ENCODE data around the gene ATP8A2. TPM values are rescaled to one million over a fixed set of nuclear protein-coding genes. Genes with fewer than 3 reads are reported as not detected.

Gene ATP8A2
- total RNA-seq, 1 donor from 2014 or later = 0.16 TPM

DNA sequence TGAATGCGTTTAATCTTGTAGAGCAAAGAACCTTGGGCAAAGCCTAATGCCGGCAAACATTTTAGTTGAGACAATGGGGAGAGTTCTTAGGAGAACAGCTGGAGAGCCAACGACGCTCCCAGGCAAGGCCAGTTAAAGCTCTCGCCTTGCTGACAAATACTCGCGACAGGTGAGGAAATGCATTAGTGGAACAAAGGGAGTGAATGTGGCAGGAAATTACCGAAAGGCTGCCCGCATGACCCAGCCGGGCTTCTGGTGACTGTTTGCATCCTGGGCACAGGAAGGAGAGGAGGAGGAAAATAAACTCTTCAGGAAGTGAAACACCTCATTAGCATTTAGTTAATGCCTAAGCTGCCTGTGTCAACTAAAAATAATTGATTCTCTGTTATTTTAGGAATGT lies 605.4 kb downstream of the ATP8A2 start:
- no peak for DNase-seq (ENCODE audit: low spot score)
- intact Hi-C loops (cut with micrococcal nuclease) = no loop called here
- H3K4me1 Mint-ChIP-seq (ENCODE audit: low read depth) = peaks cover 22% of the 10 kb centered on the region
- no peaks in the 10 kb centered on the region for H3K36me3 Mint-ChIP-seq (ENCODE audit: low read depth)
- no peak overlapping the region for H3K27ac Mint-ChIP-seq
- H3K27me3 Mint-ChIP-seq (ENCODE audit: low read depth) = peaks cover 1% of the 10 kb centered on the region
- no peaks in the 10 kb centered on the region for H3K9me3 Mint-ChIP-seq
- H3K4me3 Mint-ChIP-seq (ENCODE audit: low read depth) = no peak overlapping the region

GRCh38 chr13:25977671-25978070 lies 605.9 kb downstream of the ATP8A2 start:
- Mint-ChIP-seq H3K4me1 (ENCODE audit: low read depth) (peaks cover 17% of the 10 kb centered on the region), H3K27ac (no peak overlapping the region), H3K4me3 (ENCODE audit: low read depth) (no peak overlapping the region), H3K36me3 (ENCODE audit: low read depth) (no peaks in the 10 kb centered on the region), H3K27me3 (ENCODE audit: low read depth) (peaks cover 2% of the 10 kb centered on the region), H3K9me3 (no peaks in the 10 kb centered on the region)
- intact Hi-C loops (cut with micrococcal nuclease) = no loop called here
- DNase-seq (ENCODE audit: low spot score) = no peak

DNA sequence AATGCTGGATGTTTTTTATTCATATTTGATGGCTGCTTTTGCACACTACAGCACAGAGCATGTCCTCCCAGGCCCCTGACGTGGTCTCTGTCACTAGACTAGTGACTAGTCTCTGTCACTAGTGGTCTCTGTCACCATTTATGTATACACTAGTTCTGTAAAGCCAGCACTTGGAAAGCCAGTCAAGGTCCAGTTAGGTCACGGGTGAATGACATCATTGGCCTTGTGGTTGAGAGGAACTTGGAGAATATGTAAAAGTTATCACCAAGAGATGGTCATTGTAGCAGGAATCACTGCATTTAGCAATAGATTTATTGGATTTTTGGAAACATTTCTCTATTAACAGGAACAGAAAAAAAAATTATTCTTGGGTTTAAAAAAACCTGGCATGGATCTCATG lies 607.2 kb downstream of the ATP8A2 start:
- Mint-ChIP-seq H3K4me1 (ENCODE audit: low read depth) (peaks cover 7% of the 10 kb centered on the region), H3K9me3 (no peaks in the 10 kb centered on the region), H3K27ac (no peak overlapping the region), H3K27me3 (ENCODE audit: low read depth) (peaks cover 2% of the 10 kb centered on the region), H3K4me3 (ENCODE audit: low read depth) (no peak overlapping the region), H3K36me3 (ENCODE audit: low read depth) (no peaks in the 10 kb centered on the region)
- intact Hi-C loops (cut with micrococcal nuclease) = no loop called here
- no peak for DNase-seq (ENCODE audit: low spot score)

DNA sequence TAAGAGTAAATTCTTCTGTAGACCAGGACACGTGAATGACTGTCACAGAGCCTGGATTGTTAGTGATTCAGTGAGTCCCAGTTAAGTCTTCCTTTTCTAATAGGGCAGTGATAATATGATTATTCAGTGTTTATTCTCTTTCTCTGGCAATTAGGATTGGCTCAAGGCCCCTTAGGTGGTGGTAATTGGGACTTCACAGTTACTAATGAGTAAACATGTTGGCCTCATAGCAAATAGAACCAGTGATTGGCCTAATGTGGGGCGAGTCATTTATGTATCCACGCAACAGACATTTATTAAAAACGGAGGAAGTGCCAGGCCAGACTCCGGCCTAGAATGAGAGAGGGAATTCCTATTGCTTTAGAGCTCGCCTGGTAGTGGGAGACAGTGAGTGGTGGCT lies 607.6 kb downstream of the ATP8A2 start:
- Mint-ChIP-seq H3K4me1 (ENCODE audit: low read depth) (peaks cover 3% of the 10 kb centered on the region), H3K4me3 (ENCODE audit: low read depth) (no peak overlapping the region), H3K27me3 (ENCODE audit: low read depth) (peaks cover 2% of the 10 kb centered on the region), H3K36me3 (ENCODE audit: low read depth) (no peaks in the 10 kb centered on the region), H3K9me3 (no peaks in the 10 kb centered on the region), H3K27ac (no peak overlapping the region)
- intact Hi-C loops (cut with micrococcal nuclease) = no loop called here
- no peak for DNase-seq (ENCODE audit: low spot score)

DNA sequence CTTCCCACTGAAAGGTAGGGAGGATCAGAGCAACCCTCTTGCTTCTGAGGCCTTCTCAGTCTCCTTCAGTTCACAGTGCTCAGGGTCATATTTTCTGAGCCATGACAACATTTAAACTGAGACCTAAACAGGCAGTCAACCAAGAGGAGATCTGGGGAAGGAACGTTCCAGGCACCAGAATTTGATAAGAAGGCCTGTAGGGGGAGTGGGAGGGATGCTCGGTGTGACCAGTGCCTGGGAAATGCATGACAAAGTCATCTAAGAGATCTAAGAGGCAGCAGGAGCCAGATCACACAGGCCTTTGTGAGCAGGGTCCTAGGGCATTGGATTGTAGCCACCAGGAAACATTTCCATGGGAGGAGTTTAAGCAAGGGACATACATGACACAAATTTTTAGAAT lies 608.5 kb downstream of the ATP8A2 start:
- no peak overlapping the region for H3K4me3 Mint-ChIP-seq (ENCODE audit: low read depth)
- intact Hi-C loops (cut with micrococcal nuclease) = no loop called here
- no peak for DNase-seq (ENCODE audit: low spot score)
- peaks cover 2% of the 10 kb centered on the region for H3K27me3 Mint-ChIP-seq (ENCODE audit: low read depth)
- H3K27ac Mint-ChIP-seq = no peak overlapping the region
- H3K36me3 Mint-ChIP-seq (ENCODE audit: low read depth) = no peaks in the 10 kb centered on the region
- peaks cover 2% of the 10 kb centered on the region for H3K4me1 Mint-ChIP-seq (ENCODE audit: low read depth)
- no peaks in the 10 kb centered on the region for H3K9me3 Mint-ChIP-seq

- H3K4me3 Mint-ChIP-seq (ENCODE audit: low read depth) = no peak overlapping the region
- peaks cover 2% of the 10 kb centered on the region for H3K4me1 Mint-ChIP-seq (ENCODE audit: low read depth)
- no peak overlapping the region for H3K27ac Mint-ChIP-seq
- intact Hi-C loops (cut with micrococcal nuclease) = no loop called here
- no peak for DNase-seq (ENCODE audit: low spot score)
- no peaks in the 10 kb centered on the region for H3K36me3 Mint-ChIP-seq (ENCODE audit: low read depth)
- H3K27me3 Mint-ChIP-seq (ENCODE audit: low read depth) = peaks cover 2% of the 10 kb centered on the region
- no peaks in the 10 kb centered on the region for H3K9me3 Mint-ChIP-seq
These were observed 609.3 kb downstream of the ATP8A2 start for GRCh38 chr13:25981060-25981459.

- Mint-ChIP-seq H3K27ac (no peak overlapping the region), H3K4me1 (ENCODE audit: low read depth) (no peaks in the 10 kb centered on the region), H3K9me3 (no peaks in the 10 kb centered on the region), H3K4me3 (ENCODE audit: low read depth) (no peak overlapping the region), H3K27me3 (ENCODE audit: low read depth) (peaks cover 2% of the 10 kb centered on the region), H3K36me3 (ENCODE audit: low read depth) (no peaks in the 10 kb centered on the region)
- no peak for DNase-seq (ENCODE audit: low spot score)
- intact Hi-C loops (cut with micrococcal nuclease) = no loop called here
These were observed 611.1 kb downstream of the ATP8A2 start for GRCh38 chr13:25982907-25983306.

- H3K27ac Mint-ChIP-seq = no peak overlapping the region
- no peaks in the 10 kb centered on the region for H3K9me3 Mint-ChIP-seq
- no peak for DNase-seq (ENCODE audit: low spot score)
- intact Hi-C loops (cut with micrococcal nuclease) = no loop called here
- H3K27me3 Mint-ChIP-seq (ENCODE audit: low read depth) = peaks cover 2% of the 10 kb centered on the region
- no peaks in the 10 kb centered on the region for H3K4me1 Mint-ChIP-seq (ENCODE audit: low read depth)
- H3K36me3 Mint-ChIP-seq (ENCODE audit: low read depth) = no peaks in the 10 kb centered on the region
- H3K4me3 Mint-ChIP-seq (ENCODE audit: low read depth) = no peak overlapping the region
These were observed 616.2 kb downstream of the ATP8A2 start for GRCh38 chr13:25987987-25988386.

DNA sequence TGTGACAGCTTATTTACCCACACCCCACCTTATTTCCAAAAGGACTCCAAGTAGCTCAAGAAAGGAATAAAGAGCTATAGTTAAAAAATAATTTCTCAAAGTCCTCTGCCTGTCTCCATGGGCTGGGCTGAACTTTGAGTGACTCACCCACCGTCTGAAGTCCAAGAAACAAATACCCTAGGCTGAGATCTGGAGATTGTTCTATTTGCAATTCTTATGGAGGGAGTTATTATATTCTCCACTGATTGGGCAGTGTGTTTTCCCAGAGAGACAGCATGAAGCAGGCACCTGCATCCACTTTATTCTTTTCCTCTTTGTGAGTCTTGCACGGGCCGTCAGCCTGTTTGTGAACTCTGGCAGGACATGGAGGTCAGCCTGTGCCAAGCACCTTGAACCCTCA lies 616.9 kb downstream of the ATP8A2 start:
- Mint-ChIP-seq H3K27ac (no peak overlapping the region), H3K4me1 (ENCODE audit: low read depth) (no peaks in the 10 kb centered on the region), H3K36me3 (ENCODE audit: low read depth) (no peaks in the 10 kb centered on the region), H3K27me3 (ENCODE audit: low read depth) (peaks cover 2% of the 10 kb centered on the region), H3K9me3 (peaks cover 4% of the 10 kb centered on the region), H3K4me3 (ENCODE audit: low read depth) (no peak overlapping the region)
- no peak for DNase-seq (ENCODE audit: low spot score)
- intact Hi-C loops (cut with micrococcal nuclease) = no loop called here

DNA sequence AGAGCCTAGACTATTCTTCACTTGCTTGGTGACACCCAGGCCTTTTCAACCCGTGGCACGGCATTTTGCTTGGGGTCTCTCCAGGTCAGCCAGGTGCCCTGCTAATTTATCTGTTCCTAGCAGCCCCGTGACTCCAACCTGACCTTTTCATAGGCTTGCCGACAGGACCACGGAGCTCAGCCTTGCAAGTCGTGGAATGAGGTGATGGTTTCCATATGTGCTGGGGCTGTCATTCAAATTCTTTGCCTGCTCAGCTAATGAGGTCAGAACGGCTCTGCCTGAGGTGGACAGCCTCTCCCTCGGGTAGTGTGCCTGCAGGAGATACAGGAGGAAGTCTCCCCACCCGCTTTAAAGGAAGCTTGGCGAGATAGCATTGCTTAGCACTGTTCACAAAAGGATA lies 619.0 kb downstream of the ATP8A2 start:
- H3K36me3 Mint-ChIP-seq (ENCODE audit: low read depth) = no peaks in the 10 kb centered on the region
- H3K27ac Mint-ChIP-seq = no peak overlapping the region
- H3K4me1 Mint-ChIP-seq (ENCODE audit: low read depth) = no peaks in the 10 kb centered on the region
- H3K9me3 Mint-ChIP-seq = peaks cover 15% of the 10 kb centered on the region
- H3K4me3 Mint-ChIP-seq (ENCODE audit: low read depth) = no peak overlapping the region
- intact Hi-C loops (cut with micrococcal nuclease) = no loop called here
- peaks cover 13% of the 10 kb centered on the region for H3K27me3 Mint-ChIP-seq (ENCODE audit: low read depth)
- no peak for DNase-seq (ENCODE audit: low spot score)

- Mint-ChIP-seq H3K27ac (no peak overlapping the region), H3K9me3 (peaks cover 15% of the 10 kb centered on the region), H3K36me3 (ENCODE audit: low read depth) (no peaks in the 10 kb centered on the region), H3K4me1 (ENCODE audit: low read depth) (no peaks in the 10 kb centered on the region), H3K4me3 (ENCODE audit: low read depth) (no peak overlapping the region), H3K27me3 (ENCODE audit: low read depth) (peaks cover 13% of the 10 kb centered on the region)
- intact Hi-C loops (cut with micrococcal nuclease) = no loop called here
- DNase-seq (ENCODE audit: low spot score) = no peak
These were observed 620.3 kb downstream of the ATP8A2 start for GRCh38 chr13:25992076-25992475.

GRCh38 chr13:26007261-26008125 lies 635.7 kb downstream of the ATP8A2 start:
- H3K4me1 Mint-ChIP-seq (ENCODE audit: low read depth) = peaks cover 10% of the 10 kb centered on the region
- DNase-seq (ENCODE audit: low spot score) = no peak
- H3K27ac Mint-ChIP-seq = no peak overlapping the region
- intact Hi-C loops (cut with micrococcal nuclease) = loop anchor here (5.0 kb wide), 1 partner anchor 100 kb away; no protein-coding TSS in a partner anchor
- H3K27me3 Mint-ChIP-seq (ENCODE audit: low read depth) = peaks cover 8% of the 10 kb centered on the region
- H3K36me3 Mint-ChIP-seq (ENCODE audit: low read depth) = no peaks in the 10 kb centered on the region
- H3K9me3 Mint-ChIP-seq = peaks cover 12% of the 10 kb centered on the region
- H3K4me3 Mint-ChIP-seq (ENCODE audit: low read depth) = no peak overlapping the region

- Mint-ChIP-seq H3K4me3 (ENCODE audit: low read depth) (no peak overlapping the region), H3K9me3 (no peaks in the 10 kb centered on the region), H3K27ac (no peak overlapping the region), H3K27me3 (ENCODE audit: low read depth) (no peaks in the 10 kb centered on the region), H3K4me1 (ENCODE audit: low read depth) (peaks cover 14% of the 10 kb centered on the region), H3K36me3 (ENCODE audit: low read depth) (no peaks in the 10 kb centered on the region)
- no peak for DNase-seq (ENCODE audit: low spot score)
- intact Hi-C loops (cut with micrococcal nuclease) = no loop called here
These were observed 638.9 kb downstream of the ATP8A2 start for GRCh38 chr13:26010487-26011207.
